Nephron progenitor cell (in vitro differentiated cells): Measurements from ENCODE around the gene ERBB4.

Experiments
- DNase-seq: peaks from one replicate; pipeline ENCODE4 v3.0.0; 2021
- H3K27ac Mint-ChIP-seq: 2 replicates; pipeline ENCODE4 v1.8.0; 2021; ENCODE audit warnings: mild to moderate bottlenecking, moderate library complexity, mixed read lengths
- H3K27me3 Mint-ChIP-seq: 2 replicates; pipeline ENCODE4 v1.8.0; 2021; ENCODE audit warnings: mild to moderate bottlenecking, low read depth, mixed read lengths; ENCODE audit not compliant: poor library complexity
- H3K36me3 Mint-ChIP-seq: 2 replicates; pipeline ENCODE4 v1.8.0; 2021; ENCODE audit warnings: low read depth, mixed read lengths
- H3K4me1 Mint-ChIP-seq: 2 replicates; pipeline ENCODE4 v1.8.0; 2021; ENCODE audit warnings: mixed read lengths
- H3K4me3 Mint-ChIP-seq: 2 replicates; pipeline ENCODE4 v1.8.0; 2021; ENCODE audit warnings: mild to moderate bottlenecking, moderate library complexity, mixed read lengths
- H3K9me3 Mint-ChIP-seq: 2 replicates; pipeline ENCODE4 v1.8.0; 2021; ENCODE audit warnings: mild to moderate bottlenecking, moderate library complexity, mixed read lengths
- CTCF ChIP-seq: fragments of 200-600 bp; sonication (generic); IDR thresholded peaks from 2 replicates; pipeline ENCODE4 v1.5.0; 2021; ENCODE audit warnings: antibody characterized with exemption

The ERBB4 gene

GRCh38 chr2:212276813-212277212 is 261.8 kb downstream of the ERBB4 start:
- no peak for TF ChIP-seq CTCF
- no peak overlapping the region for H3K27ac Mint-ChIP-seq
- no peaks in the 10 kb centered on the region for H3K9me3 Mint-ChIP-seq
- H3K27me3 Mint-ChIP-seq: no peaks in the 10 kb centered on the region
- H3K4me3 Mint-ChIP-seq: no peak overlapping the region
- peaks cover 9% of the 10 kb centered on the region for H3K4me1 Mint-ChIP-seq
- H3K36me3 Mint-ChIP-seq: no peaks in the 10 kb centered on the region
- no peak for DNase-seq

GRCh38 chr2:212274215-212274614 is 264.4 kb downstream of the ERBB4 start:
- Mint-ChIP-seq H3K36me3 (no peaks in the 10 kb centered on the region), H3K27me3 (peaks cover 4% of the 10 kb centered on the region), H3K4me3 (no peak overlapping the region), H3K9me3 (no peaks in the 10 kb centered on the region), H3K27ac (no peak overlapping the region), H3K4me1 (peaks cover 9% of the 10 kb centered on the region)
- TF ChIP-seq CTCF: no peak
- no peak for DNase-seq

GRCh38 chr2:212271583-212271982 is 267.0 kb downstream of the ERBB4 start:
- DNase-seq: no peak
- H3K36me3 Mint-ChIP-seq: no peaks in the 10 kb centered on the region
- no peaks in the 10 kb centered on the region for H3K9me3 Mint-ChIP-seq
- TF ChIP-seq CTCF: no peak
- H3K27ac Mint-ChIP-seq: no peak overlapping the region
- H3K4me3 Mint-ChIP-seq: no peak overlapping the region
- peaks cover 5% of the 10 kb centered on the region for H3K4me1 Mint-ChIP-seq
- H3K27me3 Mint-ChIP-seq: peaks cover 4% of the 10 kb centered on the region

GRCh38 chr2:212269005-212269404 is 269.6 kb downstream of the ERBB4 start:
- Mint-ChIP-seq H3K27ac (no peak overlapping the region), H3K4me3 (no peak overlapping the region), H3K9me3 (no peaks in the 10 kb centered on the region), H3K4me1 (no peaks in the 10 kb centered on the region), H3K36me3 (no peaks in the 10 kb centered on the region), H3K27me3 (peaks cover 8% of the 10 kb centered on the region)
- no peak for TF ChIP-seq CTCF
- no peak for DNase-seq

- no peak for DNase-seq
- no peaks in the 10 kb centered on the region for H3K4me1 Mint-ChIP-seq
- H3K27me3 Mint-ChIP-seq: peaks cover 8% of the 10 kb centered on the region
- TF ChIP-seq CTCF: no peak
- no peak overlapping the region for H3K27ac Mint-ChIP-seq
- H3K4me3 Mint-ChIP-seq: no peak overlapping the region
- H3K9me3 Mint-ChIP-seq: no peaks in the 10 kb centered on the region
- H3K36me3 Mint-ChIP-seq: no peaks in the 10 kb centered on the region
These were observed 272.3 kb downstream of the ERBB4 start for GRCh38 chr2:212266297-212266696.

GRCh38 chr2:212265777-212266176 is 272.8 kb downstream of the ERBB4 start:
- Mint-ChIP-seq H3K9me3 (no peaks in the 10 kb centered on the region), H3K4me1 (no peaks in the 10 kb centered on the region), H3K4me3 (no peak overlapping the region), H3K27me3 (peaks cover 5% of the 10 kb centered on the region), H3K36me3 (no peaks in the 10 kb centered on the region), H3K27ac (no peak overlapping the region)
- DNase-seq: no peak
- no peak for TF ChIP-seq CTCF
